ENCODE measurements around the gene BOK. TPM values are rescaled to one million over a fixed set of nuclear protein-coding genes. Genes with fewer than 3 reads are reported as not detected.

Gene BOK
- total RNA-seq, 1 donor from 2014 or later, result 35.1 TPM

GRCh38 chr2:241550616-241551580 is 7.6 kb upstream of the BOK start:
- TF ChIP-seq POLR2A (IDR thresholded peaks at IDR 0.05), result no peak
- no peak for TF ChIP-seq POLR2AphosphoS5 (IDR thresholded peaks at IDR 0.05; ENCODE audit: insufficient read depth in 1 of 2, low read depth in 1 of 2)
- TF ChIP-seq, protein P1, sequence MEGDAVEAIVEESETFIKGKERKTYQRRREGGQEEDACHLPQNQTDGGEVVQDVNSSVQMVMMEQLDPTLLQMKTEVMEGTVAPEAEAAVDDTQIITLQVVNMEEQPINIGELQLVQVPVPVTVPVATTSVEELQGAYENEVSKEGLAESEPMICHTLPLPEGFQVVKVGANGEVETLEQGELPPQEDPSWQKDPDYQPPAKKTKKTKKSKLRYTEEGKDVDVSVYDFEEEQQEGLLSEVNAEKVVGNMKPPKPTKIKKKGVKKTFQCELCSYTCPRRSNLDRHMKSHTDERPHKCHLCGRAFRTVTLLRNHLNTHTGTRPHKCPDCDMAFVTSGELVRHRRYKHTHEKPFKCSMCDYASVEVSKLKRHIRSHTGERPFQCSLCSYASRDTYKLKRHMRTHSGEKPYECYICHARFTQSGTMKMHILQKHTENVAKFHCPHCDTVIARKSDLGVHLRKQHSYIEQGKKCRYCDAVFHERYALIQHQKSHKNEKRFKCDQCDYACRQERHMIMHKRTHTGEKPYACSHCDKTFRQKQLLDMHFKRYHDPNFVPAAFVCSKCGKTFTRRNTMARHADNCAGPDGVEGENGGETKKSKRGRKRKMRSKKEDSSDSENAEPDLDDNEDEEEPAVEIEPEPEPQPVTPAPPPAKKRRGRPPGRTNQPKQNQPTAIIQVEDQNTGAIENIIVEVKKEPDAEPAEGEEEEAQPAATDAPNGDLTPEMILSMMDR (IDR thresholded peaks at IDR 0.05), result no peak
- DNase-seq (ENCODE audit: extremely low spot score in 2 of 2), result no peak
- H3K27me3 ChIP-seq, result no peaks in the 10 kb centered on the region
- no peak overlapping the region for H3K4me3 ChIP-seq
- no peak overlapping the region for H3K27ac ChIP-seq
- H3K36me3 ChIP-seq, result no peaks in the 10 kb centered on the region
- H3K4me1 ChIP-seq, result peaks cover 10% of the 10 kb centered on the region
- H3K9me3 ChIP-seq, result no peaks in the 10 kb centered on the region
- intact Hi-C loops (cut with DNase I), result no loop called here

DNA sequence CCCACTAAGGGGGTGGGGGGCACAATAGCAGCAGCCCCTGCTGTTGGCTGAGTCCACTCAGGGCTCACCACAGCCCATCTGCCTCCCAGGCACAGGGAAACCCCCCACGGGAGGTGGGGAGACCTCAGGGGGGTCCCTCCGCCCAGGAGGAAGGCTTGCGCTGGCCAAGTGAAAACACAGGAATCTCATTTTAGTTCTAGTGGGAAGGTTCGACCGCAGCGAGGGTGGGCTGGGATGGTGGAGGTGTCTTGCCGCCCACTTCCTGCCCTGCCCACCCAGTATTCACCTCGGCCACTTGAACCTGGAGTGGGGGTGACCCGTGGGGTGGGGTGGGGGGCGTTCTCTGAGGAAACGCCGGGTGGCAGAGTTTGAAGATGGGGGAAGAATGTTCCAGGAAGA is 6.9 kb upstream of the BOK start:
- TF ChIP-seq POLR2AphosphoS5 (IDR thresholded peaks at IDR 0.05; ENCODE audit: insufficient read depth in 1 of 2, low read depth in 1 of 2) (no peak), POLR2A (IDR thresholded peaks at IDR 0.05) (no peak)

GRCh38 chr2:241551998-241552737 is 6.4 kb upstream of the BOK start:
- H3K27me3 ChIP-seq, result no peaks in the 10 kb centered on the region
- no peak overlapping the region for H3K4me3 ChIP-seq
- no peaks in the 10 kb centered on the region for H3K9me3 ChIP-seq
- no peak for DNase-seq (ENCODE audit: extremely low spot score in 2 of 2)
- no peak for TF ChIP-seq POLR2A (IDR thresholded peaks at IDR 0.05)
- no peak for TF ChIP-seq POLR2AphosphoS5 (IDR thresholded peaks at IDR 0.05; ENCODE audit: insufficient read depth in 1 of 2, low read depth in 1 of 2)
- TF ChIP-seq, protein P1 (IDR thresholded peaks at IDR 0.05), result no peak
- no peaks in the 10 kb centered on the region for H3K36me3 ChIP-seq
- H3K4me1 ChIP-seq, result peaks cover 4% of the 10 kb centered on the region
- intact Hi-C loops (cut with DNase I), result no loop called here
- no peak overlapping the region for H3K27ac ChIP-seq

More for the DNA sequence above, 6.9 kb upstream of the BOK start:
- Histone ChIP-seq H3K4me1 (peaks cover 10% of the 10 kb centered on the region), H3K9me3 (no peaks in the 10 kb centered on the region), H3K27ac (no peak overlapping the region), H3K4me3 (no peak overlapping the region), H3K36me3 (no peaks in the 10 kb centered on the region), H3K27me3 (no peaks in the 10 kb centered on the region)
- DNase-seq (ENCODE audit: extremely low spot score in 2 of 2), result no peak
- intact Hi-C loops (cut with DNase I), result no loop called here

- Histone ChIP-seq H3K4me1 (no peaks in the 10 kb centered on the region), H3K27ac (no peak overlapping the region), H3K9me3 (no peaks in the 10 kb centered on the region), H3K36me3 (no peaks in the 10 kb centered on the region), H3K4me3 (no peak overlapping the region), H3K27me3 (no peaks in the 10 kb centered on the region)
- TF ChIP-seq POLR2AphosphoS5 (IDR thresholded peaks at IDR 0.05; ENCODE audit: insufficient read depth in 1 of 2, low read depth in 1 of 2), result no peak
- TF ChIP-seq, protein P1 (IDR thresholded peaks at IDR 0.05), result no peak
- no peak for TF ChIP-seq POLR2A (IDR thresholded peaks at IDR 0.05)
- no peak for DNase-seq (ENCODE audit: extremely low spot score in 2 of 2)
- intact Hi-C loops (cut with DNase I), result no loop called here
These were observed 5.1 kb upstream of the BOK start for GRCh38 chr2:241553512-241553830.

GRCh38 chr2:241553981-241554380 is 4.6 kb upstream of the BOK start:
- no peaks in the 10 kb centered on the region for H3K27me3 ChIP-seq
- H3K27ac ChIP-seq, result no peak overlapping the region
- intact Hi-C loops (cut with DNase I), result no loop called here
- H3K4me3 ChIP-seq, result no peak overlapping the region
- no peaks in the 10 kb centered on the region for H3K36me3 ChIP-seq
- no peaks in the 10 kb centered on the region for H3K4me1 ChIP-seq
- H3K9me3 ChIP-seq, result no peaks in the 10 kb centered on the region
- TF ChIP-seq POLR2AphosphoS5 (IDR thresholded peaks at IDR 0.05; ENCODE audit: insufficient read depth in 1 of 2, low read depth in 1 of 2) (no peak), POLR2A (IDR thresholded peaks at IDR 0.05) (no peak)
- TF ChIP-seq, protein P1 (IDR thresholded peaks at IDR 0.05), result no peak
- no peak for DNase-seq (ENCODE audit: extremely low spot score in 2 of 2)

Data from vagina (tissue), 2 donors.